ENCODE data around the gene ERGIC1.
"Not testable (repeated sequence)": the region's sequence is repeated elsewhere in the genome, so short reads cannot be mapped to it uniquely, and the experiment has no call there.

GRCh38 chr5:172897067-172897466, 63.0 kb downstream of the ERGIC1 start:
- not testable (repeated sequence) for TF ChIP-seq ELF4 (IDR thresholded peaks at IDR 0.05); FOXM1 (IDR thresholded peaks at IDR 0.05; ENCODE audit: borderline replicate concordance); CTBP1 (IDR thresholded peaks at IDR 0.05; ENCODE audit: borderline replicate concordance); TARDBP (IDR thresholded peaks at IDR 0.05); ARNT (IDR thresholded peaks at IDR 0.05); SP1 (IDR thresholded peaks at IDR 0.05); HDGF (IDR thresholded peaks at IDR 0.05; ENCODE audit: borderline replicate concordance); FOXA1 (IDR thresholded peaks at IDR 0.05); BHLHE40 (IDR thresholded peaks at IDR 0.05; ENCODE audit: borderline replicate concordance); PKNOX1 (IDR thresholded peaks at IDR 0.05); NFRKB (IDR thresholded peaks at IDR 0.05); ZNF384 (IDR thresholded peaks at IDR 0.05); FOXK2 (IDR thresholded peaks at IDR 0.05)

Measured in HEK293T (cell line).